ENCODE measurements around the gene OSBPL2.

OSBPL2 gene

GRCh38 chr20:62222266-62222850, 16.0 kb upstream of the OSBPL2 start:
- no peak for DNase-seq (ENCODE audit: low read depth)

DNA sequence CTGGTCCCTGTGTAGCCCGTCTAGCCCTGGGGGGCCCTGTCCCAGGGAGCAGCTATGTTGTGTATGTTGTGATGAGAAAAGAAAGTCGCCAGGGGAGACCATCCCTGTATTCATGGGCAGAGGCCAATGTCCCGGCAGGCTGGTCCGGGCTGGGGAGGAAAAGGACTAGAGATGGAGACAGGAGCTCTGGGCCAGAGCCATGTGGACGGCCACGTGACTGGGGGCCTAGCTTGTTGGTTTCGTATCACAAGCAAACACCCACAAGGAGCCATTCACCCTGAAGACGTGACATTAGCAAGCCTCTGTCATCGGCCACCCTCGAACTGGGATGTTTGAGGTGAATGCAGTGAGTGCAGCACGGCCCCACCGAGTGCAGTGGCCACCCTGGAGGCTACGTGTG, 15.3 kb upstream of the OSBPL2 start:
- no peak for DNase-seq (ENCODE audit: low read depth)

GRCh38 chr20:62223571-62223970, 14.8 kb upstream of the OSBPL2 start:
- no peak for DNase-seq (ENCODE audit: low read depth)

DNA sequence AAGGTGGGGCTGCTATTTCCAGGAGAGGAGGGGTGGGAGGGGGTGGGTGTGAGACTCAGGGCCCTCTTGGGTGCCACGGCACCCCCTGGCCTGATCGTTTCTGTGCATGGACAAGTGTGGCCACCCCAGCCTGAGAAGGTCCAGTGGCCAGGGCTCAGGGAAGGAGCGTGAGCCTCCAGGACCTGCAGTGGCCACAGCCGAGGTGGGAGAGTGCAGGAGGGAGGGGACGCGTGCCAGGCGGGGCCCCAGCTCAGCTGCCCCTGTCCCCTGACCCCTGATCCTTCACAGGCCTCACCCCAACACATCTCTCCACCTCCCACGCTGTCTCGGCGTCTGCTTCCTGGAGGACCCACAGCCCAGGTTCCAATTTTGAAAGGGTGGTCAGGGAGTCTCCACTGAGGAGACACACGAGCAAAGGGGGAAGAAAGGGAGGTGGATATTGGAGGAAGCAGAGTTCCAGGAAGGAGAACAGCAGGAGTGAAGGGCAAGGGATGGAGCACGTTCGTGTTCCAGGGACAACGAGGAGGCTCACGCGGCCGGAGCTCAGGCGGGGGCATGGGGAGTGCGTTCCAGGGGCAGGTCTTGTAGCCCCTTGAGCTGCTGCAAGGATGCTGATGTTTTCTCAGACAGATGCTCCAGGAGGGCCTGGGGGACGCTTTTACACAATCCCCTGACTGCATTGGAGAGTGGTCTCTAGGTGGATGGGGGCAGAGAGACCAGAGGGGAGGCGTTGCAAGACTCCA, 14.0 kb upstream of the OSBPL2 start:
- no peak for DNase-seq (ENCODE audit: low read depth)

DNA sequence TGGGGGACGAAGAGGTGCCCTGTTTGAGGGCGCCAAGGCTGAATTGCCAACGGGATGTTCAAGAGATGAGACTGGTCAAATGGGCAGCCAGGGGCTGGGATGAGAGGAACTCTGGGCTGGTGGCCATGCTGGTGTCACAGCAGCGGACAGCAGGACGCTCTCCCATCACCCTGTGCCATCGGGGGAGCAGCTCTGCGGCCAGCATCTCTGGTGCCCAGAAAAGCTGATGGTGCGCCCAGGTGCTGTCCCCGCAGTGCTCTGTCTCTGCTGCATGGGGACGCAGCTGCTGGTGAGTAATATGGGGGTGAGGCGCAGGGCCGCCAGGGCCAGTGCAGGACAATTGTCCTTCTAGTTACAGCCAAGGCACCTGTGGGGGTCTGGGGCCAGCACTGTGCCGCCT, 13.3 kb upstream of the OSBPL2 start:
- no peak for DNase-seq (ENCODE audit: low read depth)

- DNase-seq (ENCODE audit: low read depth): no peak
Measured at GRCh38 chr20:62225820-62226635, 12.3 kb upstream of the OSBPL2 start.

DNA sequence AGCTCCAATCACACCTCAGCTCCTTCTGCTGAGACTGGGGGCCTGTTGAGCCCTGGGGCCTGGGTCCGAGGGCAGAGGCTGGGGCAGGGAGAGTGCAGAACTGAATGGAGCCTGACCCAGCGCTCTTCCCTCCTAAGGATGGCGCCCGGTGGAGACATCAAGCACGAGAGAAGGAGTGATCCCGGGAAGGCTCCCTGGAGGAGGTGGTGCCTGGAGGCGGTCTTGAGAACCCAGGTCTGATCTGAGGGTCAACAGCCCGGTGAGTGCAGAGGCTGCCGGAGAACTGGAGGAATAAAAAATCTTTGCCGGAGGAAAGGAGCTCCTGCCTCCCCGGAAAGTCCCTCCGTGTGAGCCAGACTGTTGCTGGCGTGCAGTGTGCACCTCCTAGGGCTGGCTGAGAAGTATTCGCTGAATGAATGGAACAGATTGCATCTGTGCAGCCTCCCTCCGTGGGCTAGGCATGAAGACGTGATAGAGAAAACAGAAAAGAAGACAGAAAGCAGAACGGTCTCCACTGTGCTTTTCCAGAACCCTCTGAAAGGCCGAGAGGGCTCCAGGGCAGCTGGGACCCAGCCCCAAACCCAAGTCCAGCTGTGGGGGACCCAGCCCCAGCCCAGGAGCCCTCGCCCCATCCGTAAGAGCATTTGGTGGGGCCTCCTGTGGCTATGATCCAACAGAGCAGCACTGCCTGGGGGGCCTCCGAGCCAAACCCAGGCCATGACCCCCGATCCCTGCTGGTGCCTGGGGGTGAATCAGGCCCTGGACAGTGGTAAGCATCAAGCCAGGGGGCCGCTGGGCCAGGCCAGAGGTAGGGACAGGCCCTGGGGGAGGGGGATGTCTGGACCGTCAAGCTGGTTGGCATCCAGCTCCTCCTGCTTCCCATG, 11.4 kb upstream of the OSBPL2 start:
- no peak for DNase-seq (ENCODE audit: low read depth)

- no peak for DNase-seq (ENCODE audit: low read depth)
Measured at GRCh38 chr20:62227591-62227976, 10.7 kb upstream of the OSBPL2 start.

GRCh38 chr20:62227977-62228958, 10.1 kb upstream of the OSBPL2 start:
- no peak for DNase-seq (ENCODE audit: low read depth)

- no peak for DNase-seq (ENCODE audit: low read depth)
Measured at GRCh38 chr20:62228982-62229545, 9.3 kb upstream of the OSBPL2 start.

DNA sequence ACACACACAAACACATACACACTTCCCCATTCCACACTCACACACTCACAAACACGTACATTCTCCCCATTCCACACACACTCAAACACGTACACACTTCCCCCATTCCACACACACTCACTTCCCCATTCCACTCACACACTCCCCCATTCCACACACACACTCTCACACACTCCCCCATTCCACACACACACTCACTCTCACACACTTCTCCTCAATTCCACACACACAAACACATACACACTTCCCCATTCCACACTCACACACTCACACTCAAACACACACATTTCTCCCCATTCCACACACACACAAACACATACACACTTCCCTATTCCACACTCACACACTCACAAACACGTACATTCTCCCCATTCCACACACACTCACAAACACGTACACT, 8.7 kb upstream of the OSBPL2 start:
- DNase-seq (ENCODE audit: low read depth): no peak

DNA sequence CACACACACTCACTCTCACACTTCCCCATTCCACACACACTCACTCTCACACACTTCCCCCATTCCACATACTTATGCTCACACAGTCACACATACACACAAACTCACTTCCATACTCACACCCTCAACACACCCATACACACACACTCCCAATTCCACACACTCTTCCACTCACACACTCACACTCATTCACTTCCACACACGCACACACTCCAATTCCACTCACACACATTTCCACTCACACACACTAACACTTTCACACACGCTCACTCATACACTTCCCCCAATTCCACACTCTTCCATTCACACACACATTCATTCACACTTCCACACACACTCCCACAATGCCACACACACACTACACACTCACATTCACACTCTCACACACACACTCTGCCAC, 8.0 kb upstream of the OSBPL2 start:
- DNase-seq (ENCODE audit: low read depth): no peak

DNA sequence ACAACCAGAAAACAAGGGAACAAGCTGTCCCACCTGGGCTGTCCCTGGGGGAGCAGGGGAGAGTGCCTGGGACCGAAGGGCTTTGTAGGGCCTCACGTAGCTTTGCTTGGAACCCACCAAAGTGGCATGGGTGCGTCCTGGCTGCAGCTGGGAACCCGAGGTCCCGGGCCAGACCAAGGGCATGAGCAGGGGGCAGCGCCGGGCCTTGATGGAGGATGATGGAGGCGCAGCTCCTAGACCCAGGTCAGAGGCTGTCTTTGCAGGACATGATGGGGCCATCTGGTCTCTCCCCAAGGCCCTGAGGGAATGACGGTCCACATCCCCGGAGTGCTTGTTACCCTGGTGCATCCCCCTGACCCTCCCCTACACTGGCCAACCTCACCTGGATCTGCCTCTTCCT, 7.6 kb upstream of the OSBPL2 start:
- no peak for DNase-seq (ENCODE audit: low read depth)

- DNase-seq (ENCODE audit: low read depth): no peak
Measured at GRCh38 chr20:62231292-62231691, 7.0 kb upstream of the OSBPL2 start.

- DNase-seq (ENCODE audit: low read depth): no peak
Measured at GRCh38 chr20:62232194-62232593, 6.1 kb upstream of the OSBPL2 start.

- DNase-seq (ENCODE audit: low read depth): no peak
Measured at GRCh38 chr20:62232770-62233645, 5.3 kb upstream of the OSBPL2 start.

DNA sequence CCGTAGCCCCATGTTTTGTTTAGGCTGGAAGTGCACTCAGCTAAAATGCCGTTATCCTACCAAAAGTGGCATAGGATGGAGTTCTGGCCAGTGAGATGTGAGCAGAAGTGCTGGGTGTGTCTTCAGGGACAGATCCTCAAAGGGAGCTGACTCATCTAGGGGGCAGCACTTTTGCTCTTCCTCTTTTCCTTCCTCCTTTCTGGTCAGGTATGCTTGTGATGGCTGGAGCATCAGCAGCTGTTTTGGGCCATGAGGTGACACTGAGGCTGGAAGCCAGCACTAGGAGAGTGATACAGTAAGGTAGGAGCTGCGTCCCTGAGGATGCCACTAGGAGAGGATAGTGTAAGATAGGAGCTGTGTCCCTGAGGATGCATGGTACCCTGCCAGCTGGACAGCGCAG, 4.6 kb upstream of the OSBPL2 start:
- DNase-seq (ENCODE audit: low read depth): no peak

GRCh38 chr20:62234339-62234738, 4.0 kb upstream of the OSBPL2 start:
- DNase-seq (ENCODE audit: low read depth): no peak

GRCh38 chr20:62235001-62235776, 3.1 kb upstream of the OSBPL2 start:
- no peak for DNase-seq (ENCODE audit: low read depth)
